Measurements from ENCODE around the gene PEPD.

PEPD gene

DNA sequence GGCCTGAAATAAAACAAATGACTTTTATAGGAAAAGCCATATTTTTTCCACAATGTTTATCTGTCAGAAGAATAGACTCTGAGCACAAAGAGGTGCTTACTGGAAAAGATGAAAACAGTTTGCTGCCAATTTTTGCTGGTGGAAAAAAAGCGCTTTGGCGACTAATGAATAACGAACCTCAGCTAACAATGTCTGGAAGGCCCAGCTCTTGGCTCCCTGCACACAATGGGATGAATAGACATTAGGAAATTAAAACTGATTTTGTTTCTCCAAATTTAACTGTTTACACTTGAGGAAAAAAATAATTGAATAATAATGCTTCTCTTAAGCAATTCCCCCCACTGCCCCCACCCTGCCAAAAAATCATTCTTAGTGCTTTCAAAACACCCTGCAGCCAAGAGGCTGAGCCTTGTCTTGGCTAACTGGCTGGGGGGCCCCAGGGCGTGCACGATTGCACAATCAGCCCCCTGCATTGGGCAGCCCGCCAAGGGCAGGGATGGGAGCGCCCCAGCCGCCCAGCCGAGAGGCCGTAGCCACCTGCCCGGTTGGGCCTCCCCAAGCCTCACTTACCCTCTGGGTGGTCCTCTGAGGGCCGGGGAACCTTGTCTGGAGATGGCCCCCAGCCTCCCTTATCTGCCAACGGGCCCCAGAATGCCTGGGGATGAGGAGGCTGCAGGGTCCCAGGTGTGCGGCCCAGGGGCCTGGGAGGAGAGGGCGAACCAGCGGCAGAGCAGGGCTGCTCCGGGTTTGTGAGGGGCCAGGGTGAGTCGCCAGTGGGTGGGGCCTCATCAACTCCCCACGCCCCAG, 131.3 kb downstream of the PEPD start:
- Histone ChIP-seq H3K4me1 (ENCODE audit: low read length) (no peaks in the 10 kb centered on the region), H3K4me2 (ENCODE audit: low read depth, low read length) (no peak overlapping the region)

DNA sequence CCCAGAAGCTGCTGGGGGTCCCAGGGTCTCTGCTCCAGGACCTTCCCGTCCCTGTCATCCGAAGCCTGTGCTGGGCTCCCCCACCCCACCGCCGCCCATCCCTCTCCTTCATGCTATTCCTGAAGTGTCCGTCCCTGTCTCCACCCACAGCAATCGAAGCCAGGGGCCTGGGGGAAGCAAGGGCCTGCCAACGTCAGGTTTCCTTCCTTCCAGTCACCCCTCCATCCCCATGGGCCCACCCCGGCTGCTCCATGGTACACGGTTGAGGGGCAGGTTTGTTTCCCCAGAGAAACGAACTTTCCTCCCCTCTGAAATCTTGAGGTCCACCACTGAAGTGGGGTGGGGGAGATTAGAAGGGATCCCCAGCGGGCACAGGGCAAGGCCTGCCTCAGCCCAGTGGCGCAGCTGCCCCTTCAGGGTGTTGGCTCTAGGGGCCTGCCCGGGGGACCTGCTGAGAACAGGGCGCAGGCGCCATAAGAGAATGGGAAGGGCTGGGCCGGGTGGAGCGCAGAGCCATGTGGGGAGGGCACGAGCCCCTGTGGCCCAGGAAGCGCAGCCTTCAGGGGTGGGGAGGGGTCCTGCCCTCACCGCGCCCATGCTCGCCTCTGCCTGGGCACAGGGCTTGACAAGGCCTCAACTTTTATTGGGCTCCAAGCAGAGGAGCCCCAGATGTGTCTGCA, 132.0 kb downstream of the PEPD start:
- no peak overlapping the region for H3K4me2 ChIP-seq (ENCODE audit: low read depth, low read length)
- no peaks in the 10 kb centered on the region for H3K9me2 ChIP-seq (replicated peaks; ENCODE audit: insufficient read depth, low read length)
- no peak overlapping the region for H3K9ac ChIP-seq (ENCODE audit: low read length)
- no peaks in the 10 kb centered on the region for H3K36me3 ChIP-seq (replicated peaks; ENCODE audit: insufficient read depth, low read length)
- no peak for TF ChIP-seq EZH2 (optimal IDR thresholded peaks at IDR 0.05; ENCODE audit: low read depth, low read length)
- TF ChIP-seq, protein P1, sequence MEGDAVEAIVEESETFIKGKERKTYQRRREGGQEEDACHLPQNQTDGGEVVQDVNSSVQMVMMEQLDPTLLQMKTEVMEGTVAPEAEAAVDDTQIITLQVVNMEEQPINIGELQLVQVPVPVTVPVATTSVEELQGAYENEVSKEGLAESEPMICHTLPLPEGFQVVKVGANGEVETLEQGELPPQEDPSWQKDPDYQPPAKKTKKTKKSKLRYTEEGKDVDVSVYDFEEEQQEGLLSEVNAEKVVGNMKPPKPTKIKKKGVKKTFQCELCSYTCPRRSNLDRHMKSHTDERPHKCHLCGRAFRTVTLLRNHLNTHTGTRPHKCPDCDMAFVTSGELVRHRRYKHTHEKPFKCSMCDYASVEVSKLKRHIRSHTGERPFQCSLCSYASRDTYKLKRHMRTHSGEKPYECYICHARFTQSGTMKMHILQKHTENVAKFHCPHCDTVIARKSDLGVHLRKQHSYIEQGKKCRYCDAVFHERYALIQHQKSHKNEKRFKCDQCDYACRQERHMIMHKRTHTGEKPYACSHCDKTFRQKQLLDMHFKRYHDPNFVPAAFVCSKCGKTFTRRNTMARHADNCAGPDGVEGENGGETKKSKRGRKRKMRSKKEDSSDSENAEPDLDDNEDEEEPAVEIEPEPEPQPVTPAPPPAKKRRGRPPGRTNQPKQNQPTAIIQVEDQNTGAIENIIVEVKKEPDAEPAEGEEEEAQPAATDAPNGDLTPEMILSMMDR (IDR thresholded peaks at IDR 0.05; ENCODE audit: low read length): no peak
- no peak for TF ChIP-seq EZH2phosphoT487 (IDR thresholded peaks at IDR 0.05; ENCODE audit: low read length)
- H3K27ac ChIP-seq (ENCODE audit: low read length): no peak overlapping the region
- H3F3A ChIP-seq (ENCODE audit: insufficient read depth, low read length): no peaks in the 10 kb centered on the region
- no peaks in the 10 kb centered on the region for H3K9me3 ChIP-seq (replicated peaks; ENCODE audit: insufficient read depth, low read length)
- no peaks in the 10 kb centered on the region for H4K20me1 ChIP-seq (ENCODE audit: insufficient read depth, low read length)
- H3K79me2 ChIP-seq (ENCODE audit: low read length): no peaks in the 10 kb centered on the region; the same call in 1 of the 2 replicates
- H3K4me3 ChIP-seq (ENCODE audit: low read length): no peak overlapping the region
- DNase-seq: no peak
- H2AFZ ChIP-seq (ENCODE audit: low read length): no peak overlapping the region
- no peaks in the 10 kb centered on the region for H3K4me1 ChIP-seq (ENCODE audit: low read length)
- H3K27me3 ChIP-seq (replicated peaks; ENCODE audit: insufficient read depth, low read length): no peaks in the 10 kb centered on the region

More for the DNA sequence above, 131.3 kb downstream of the PEPD start:
- Histone ChIP-seq H3K27me3 (replicated peaks; ENCODE audit: insufficient read depth, low read length) (no peaks in the 10 kb centered on the region), H3K27ac (ENCODE audit: low read length) (no peak overlapping the region), H3K9me2 (replicated peaks; ENCODE audit: insufficient read depth, low read length) (no peaks in the 10 kb centered on the region), H2AFZ (ENCODE audit: low read length) (no peak overlapping the region), H3K9ac (ENCODE audit: low read length) (no peak overlapping the region), H3K36me3 (replicated peaks; ENCODE audit: insufficient read depth, low read length) (no peaks in the 10 kb centered on the region), H3K4me3 (ENCODE audit: low read length) (no peak overlapping the region), H3K9me3 (replicated peaks; ENCODE audit: insufficient read depth, low read length) (no peaks in the 10 kb centered on the region), H3K79me2 (ENCODE audit: low read length) (no peaks in the 10 kb centered on the region; the same call in 1 of the 2 replicates), H3F3A (ENCODE audit: insufficient read depth, low read length) (no peaks in the 10 kb centered on the region), H4K20me1 (ENCODE audit: insufficient read depth, low read length) (no peaks in the 10 kb centered on the region)
- DNase-seq: no peak
- TF ChIP-seq, protein P1 (IDR thresholded peaks at IDR 0.05; ENCODE audit: low read length): no peak
- TF ChIP-seq EZH2phosphoT487 (IDR thresholded peaks at IDR 0.05; ENCODE audit: low read length) (no peak), EZH2 (optimal IDR thresholded peaks at IDR 0.05; ENCODE audit: low read depth, low read length) (no peak)

DNA sequence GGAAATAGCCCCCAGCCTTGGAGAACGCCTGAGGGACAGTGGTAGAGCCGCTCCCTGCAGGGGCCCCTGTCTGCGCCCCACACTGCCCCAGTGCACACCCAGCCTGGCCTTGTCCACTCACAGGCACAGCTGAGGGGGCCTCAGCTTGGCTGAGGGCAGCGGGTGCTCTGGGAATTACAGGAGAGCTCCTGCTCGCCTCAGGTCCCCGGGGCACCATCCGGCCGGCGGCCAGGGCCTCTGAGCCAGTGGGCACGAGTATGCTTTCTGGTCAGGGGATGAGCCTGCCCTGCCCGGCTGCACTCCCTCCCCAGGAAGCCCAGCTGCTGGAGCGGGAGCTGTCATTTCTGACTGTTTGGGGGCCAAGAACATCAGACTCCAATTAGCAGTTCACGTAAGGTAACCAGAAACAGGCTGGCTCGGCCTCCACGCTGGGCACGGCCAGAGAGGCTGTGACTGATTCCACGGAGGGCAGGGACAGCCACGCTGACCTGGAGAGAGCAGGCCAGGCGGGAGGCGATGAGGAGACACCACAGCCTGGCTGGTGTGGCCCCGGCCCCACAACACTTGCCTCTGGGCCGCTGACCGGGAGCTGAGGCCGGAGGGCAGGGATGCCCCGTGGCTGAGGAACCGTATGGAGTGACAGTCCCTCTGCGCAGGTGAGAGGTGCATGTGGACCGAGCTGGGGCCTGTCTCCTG, 132.7 kb downstream of the PEPD start:
- DNase-seq: no peak
- Histone ChIP-seq H3K36me3 (replicated peaks; ENCODE audit: insufficient read depth, low read length) (no peaks in the 10 kb centered on the region), H3K4me1 (ENCODE audit: low read length) (no peaks in the 10 kb centered on the region), H3K79me2 (ENCODE audit: low read length) (peaks cover 4% of the 10 kb centered on the region), H3K4me2 (ENCODE audit: low read depth, low read length) (no peak overlapping the region), H3K9me3 (replicated peaks; ENCODE audit: insufficient read depth, low read length) (no peaks in the 10 kb centered on the region), H3K9me2 (replicated peaks; ENCODE audit: insufficient read depth, low read length) (no peaks in the 10 kb centered on the region), H2AFZ (ENCODE audit: low read length) (no peak overlapping the region), H3K9ac (ENCODE audit: low read length) (no peak overlapping the region), H3K4me3 (ENCODE audit: low read length) (no peak overlapping the region), H3K27ac (ENCODE audit: low read length) (no peak overlapping the region), H4K20me1 (ENCODE audit: insufficient read depth, low read length) (0 out of 2 replicates have a peak, but pooled peaks cover 5% of the 10 kb centered on the region), H3K27me3 (replicated peaks; ENCODE audit: insufficient read depth, low read length) (no peaks in the 10 kb centered on the region), H3F3A (ENCODE audit: insufficient read depth, low read length) (no peaks in the 10 kb centered on the region)
- TF ChIP-seq EZH2 (optimal IDR thresholded peaks at IDR 0.05; ENCODE audit: low read depth, low read length) (no peak), EZH2phosphoT487 (IDR thresholded peaks at IDR 0.05; ENCODE audit: low read length) (no peak)
- TF ChIP-seq, protein P1 (IDR thresholded peaks at IDR 0.05; ENCODE audit: low read length): no peak
